ENCODE data around the gene CIRBP.

DNA sequence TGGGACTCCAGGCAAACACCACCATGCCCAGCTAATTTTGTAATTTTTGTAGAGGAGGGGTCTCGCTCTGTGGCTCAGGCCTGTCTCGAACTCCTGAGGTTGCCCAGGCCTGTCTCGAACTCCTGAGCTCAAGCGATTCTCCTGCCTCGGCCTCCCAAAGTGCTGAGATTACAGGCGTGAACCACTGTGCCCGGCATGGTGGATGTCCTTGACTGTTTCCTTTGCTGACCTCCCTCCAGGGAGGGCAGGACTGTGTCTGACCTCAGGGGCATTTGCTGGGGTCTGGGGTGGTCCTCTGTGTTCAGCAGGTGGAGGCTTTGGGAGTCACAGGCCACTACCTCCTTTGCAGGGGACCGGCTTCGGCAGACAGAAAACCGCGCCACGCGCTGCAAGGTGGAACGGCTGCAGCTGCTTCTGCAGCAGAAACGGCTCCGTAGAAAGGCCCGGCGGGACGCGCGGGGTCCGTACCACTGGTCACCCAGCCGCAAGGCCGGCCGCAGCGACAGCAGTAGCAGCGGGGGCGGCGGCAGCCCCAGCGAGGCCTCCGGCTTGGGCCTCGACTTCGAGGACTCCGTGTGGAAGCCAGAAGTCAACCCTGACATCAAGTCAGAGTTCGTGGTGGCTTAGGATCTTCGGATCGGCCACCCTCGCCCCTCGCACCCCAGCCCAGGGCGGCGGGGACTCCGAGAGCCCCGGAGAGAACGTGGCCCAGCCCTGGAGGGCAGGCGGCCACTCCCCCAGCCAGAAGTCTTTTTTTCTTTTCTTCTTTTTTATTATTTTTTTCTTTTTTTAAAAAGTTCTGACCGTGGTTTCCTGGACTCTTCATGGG, 12.3 kb upstream of the CIRBP start:
- no peak for TF ChIP-seq POLR2A (IDR thresholded peaks at IDR 0.05)
- TF ChIP-seq, protein P1, sequence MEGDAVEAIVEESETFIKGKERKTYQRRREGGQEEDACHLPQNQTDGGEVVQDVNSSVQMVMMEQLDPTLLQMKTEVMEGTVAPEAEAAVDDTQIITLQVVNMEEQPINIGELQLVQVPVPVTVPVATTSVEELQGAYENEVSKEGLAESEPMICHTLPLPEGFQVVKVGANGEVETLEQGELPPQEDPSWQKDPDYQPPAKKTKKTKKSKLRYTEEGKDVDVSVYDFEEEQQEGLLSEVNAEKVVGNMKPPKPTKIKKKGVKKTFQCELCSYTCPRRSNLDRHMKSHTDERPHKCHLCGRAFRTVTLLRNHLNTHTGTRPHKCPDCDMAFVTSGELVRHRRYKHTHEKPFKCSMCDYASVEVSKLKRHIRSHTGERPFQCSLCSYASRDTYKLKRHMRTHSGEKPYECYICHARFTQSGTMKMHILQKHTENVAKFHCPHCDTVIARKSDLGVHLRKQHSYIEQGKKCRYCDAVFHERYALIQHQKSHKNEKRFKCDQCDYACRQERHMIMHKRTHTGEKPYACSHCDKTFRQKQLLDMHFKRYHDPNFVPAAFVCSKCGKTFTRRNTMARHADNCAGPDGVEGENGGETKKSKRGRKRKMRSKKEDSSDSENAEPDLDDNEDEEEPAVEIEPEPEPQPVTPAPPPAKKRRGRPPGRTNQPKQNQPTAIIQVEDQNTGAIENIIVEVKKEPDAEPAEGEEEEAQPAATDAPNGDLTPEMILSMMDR (IDR thresholded peaks at IDR 0.05), result no peak
